Mesenchymal stem cell (in vitro differentiated cells and primary cell): ENCODE measurements around the gene TICAM1.

Experiments used
- DNase-seq: peaks from one replicate; pipeline ENCODE4 v3.0.0-alpha.2; 2013
- H2AFZ ChIP-seq: one replicate; pipeline ENCODE4 v1.6.1; 2013; ENCODE audit warnings: low read depth, mild to moderate bottlenecking, control low read depth, inconsistent platforms, low read length, moderate library complexity
- H2AK5ac ChIP-seq: 2 replicates; pipeline ENCODE4 v1.6.1; 2013; ENCODE audit warnings: low read length, moderate library complexity, mild to moderate bottlenecking, inconsistent platforms; ENCODE audit not compliant: severe bottlenecking
- H2BK120ac ChIP-seq: one replicate; pipeline ENCODE4 v1.6.1; 2013; ENCODE audit warnings: low read depth, mild to moderate bottlenecking, inconsistent platforms, low read length, moderate library complexity
- H2BK12ac ChIP-seq, 2 experiments: one replicate each; pipeline ENCODE4 v1.6.1; 2013; ENCODE audit warnings: inconsistent platforms in 2 of 2, low read length in 2 of 2, mild to moderate bottlenecking in 2 of 2, moderate library complexity in 2 of 2, control low read depth in 1 of 2
- H2BK15ac ChIP-seq: one replicate; pipeline ENCODE4 v1.6.1; 2013; ENCODE audit warnings: mild to moderate bottlenecking, low read depth, inconsistent platforms; ENCODE audit not compliant: poor library complexity, severe bottlenecking
- H2BK5ac ChIP-seq: 2 replicates; pipeline ENCODE4 v1.6.1; 2013; ENCODE audit warnings: low read depth, mild to moderate bottlenecking, low read length, control low read depth, inconsistent platforms; ENCODE audit not compliant: poor library complexity, severe bottlenecking
- H3K14ac ChIP-seq, 2 experiments: one replicate each; pipeline ENCODE4 v1.6.1; 2013; ENCODE audit warnings: inconsistent platforms in 2 of 2, low read length in 2 of 2, control low read depth in 1 of 2, mild to moderate bottlenecking in 1 of 2, moderate library complexity in 1 of 2
- H3K18ac ChIP-seq, 2 experiments: one replicate each; pipeline ENCODE4 v1.6.1; 2013; ENCODE audit warnings: inconsistent platforms in 2 of 2, low read length in 2 of 2, control low read depth in 1 of 2, low read depth in 1 of 2, mild to moderate bottlenecking in 1 of 2
- H3K23ac ChIP-seq, 2 experiments: one replicate each; pipeline ENCODE4 v1.6.1; 2013; ENCODE audit warnings: inconsistent platforms in 2 of 2, low read length in 2 of 2, mild to moderate bottlenecking in 2 of 2, moderate library complexity in 2 of 2, control low read depth in 1 of 2
- H3K27ac ChIP-seq: 2 replicates; pipeline ENCODE4 v1.5.1; 2013; ENCODE audit warnings: mild to moderate bottlenecking, moderate library complexity, low read length, control low read depth, inconsistent platforms; ENCODE audit not compliant: poor library complexity, severe bottlenecking
- H3K27me3 ChIP-seq, 2 experiments: 2 replicates each; pipeline versions ENCODE4 v1.6.1 to v1.7.0; 2013; ENCODE audit warnings: low read length in 2 of 2, mild to moderate bottlenecking in 2 of 2, moderate library complexity in 2 of 2, control low read depth in 1 of 2, inconsistent platforms in 1 of 2; ENCODE audit not compliant: control insufficient read depth in 1 of 2, insufficient read depth in 1 of 2
- H3K36me3 ChIP-seq, 2 experiments: 2 replicates each; pipeline versions ENCODE4 v1.6.1 to v1.7.0; 2013; ENCODE audit warnings: low read length in 2 of 2, control low read depth in 1 of 2, inconsistent platforms in 1 of 2, low read depth in 1 of 2, mild to moderate bottlenecking in 1 of 2; ENCODE audit not compliant: insufficient read depth in 2 of 2, control insufficient read depth in 1 of 2
- H3K4ac ChIP-seq, 2 experiments: one replicate each; pipeline ENCODE4 v1.6.1; 2013; ENCODE audit warnings: inconsistent platforms in 2 of 2, low read length in 2 of 2, mild to moderate bottlenecking in 2 of 2, moderate library complexity in 2 of 2, control low read depth in 1 of 2, low read depth in 1 of 2
- H3K4me1 ChIP-seq: 2 replicates; pipeline ENCODE4 v1.6.1; 2013; ENCODE audit warnings: low read depth, low read length, control low read depth; ENCODE audit not compliant: control insufficient read depth, insufficient read depth
- H3K4me2 ChIP-seq: 2 replicates; pipeline ENCODE4 v1.6.1; 2013; ENCODE audit warnings: low read length, mild to moderate bottlenecking, inconsistent platforms; ENCODE audit not compliant: poor library complexity, severe bottlenecking
- H3K4me3 ChIP-seq, 2 experiments: 2 replicates each; pipeline versions ENCODE4 v1.5.1 to v1.7.0; 2013; ENCODE audit warnings: low read length in 2 of 2, mild to moderate bottlenecking in 2 of 2, control low read depth in 1 of 2, low read depth in 1 of 2; ENCODE audit not compliant: insufficient read depth in 1 of 2
- H3K79me1 ChIP-seq: replicated peaks from 2 replicates; pipeline ENCODE4 v1.6.1; 2013; ENCODE audit warnings: mild to moderate bottlenecking, control low read depth, low read length, inconsistent platforms; ENCODE audit not compliant: poor library complexity, severe bottlenecking
- H3K9ac ChIP-seq: 2 replicates; pipeline ENCODE4 v1.7.0; 2013; ENCODE audit warnings: mild to moderate bottlenecking, low read length, moderate library complexity
- H3K9me3 ChIP-seq: 2 replicates; pipeline ENCODE4 v1.7.0; 2013; ENCODE audit warnings: mild to moderate bottlenecking, low read length; ENCODE audit not compliant: control insufficient read depth
- H4K8ac ChIP-seq: one replicate; pipeline ENCODE4 v1.6.1; 2013; ENCODE audit warnings: inconsistent platforms, mild to moderate bottlenecking, low read length, moderate library complexity
- H4K91ac ChIP-seq: one replicate; pipeline ENCODE4 v1.6.1; 2013; ENCODE audit warnings: mild to moderate bottlenecking, low read length, inconsistent platforms
- WGBS: methylation state at CpG from one replicate; pipeline ENCODE4 v1.1.7; 2013; ENCODE audit warnings: mixed read lengths; 5-methylcytosine and 5-hydroxymethylcytosine counted together

The TICAM1 gene

DNA sequence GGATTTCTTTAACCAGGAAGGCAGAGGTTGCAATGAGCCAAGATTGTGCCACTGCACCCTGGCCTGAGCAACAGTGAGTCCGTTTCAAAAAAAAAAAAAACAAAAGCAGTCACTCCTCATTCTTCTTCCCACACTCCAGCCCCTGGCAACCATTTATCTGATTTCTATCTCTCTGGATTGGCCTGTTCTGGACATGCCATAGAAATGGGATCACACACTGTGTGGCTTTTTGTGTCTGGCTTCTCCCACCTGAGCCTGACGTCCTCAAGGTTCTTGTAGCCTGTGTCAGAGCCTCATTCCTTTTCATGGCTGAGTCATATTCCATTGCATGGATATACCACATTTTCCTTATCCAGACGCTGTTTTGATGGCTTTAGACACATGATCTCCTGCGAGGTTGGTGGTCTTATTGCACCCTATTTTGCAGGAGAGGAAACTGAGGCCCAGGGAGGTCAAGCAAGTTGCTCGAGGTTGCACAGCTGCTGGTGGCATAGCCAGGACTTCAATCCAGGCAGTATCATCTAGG is 55.8 kb downstream of the TICAM1 start:
- Histone ChIP-seq H2AFZ (no peak overlapping the region), H4K91ac (no peak overlapping the region), H3K4me2 (no peak overlapping the region), H3K79me1 (no peaks in the 10 kb centered on the region), H2BK15ac (no peak overlapping the region), H3K27ac (no peak overlapping the region), H2BK120ac (no peak overlapping the region), H3K9me3 (peaks cover under 1% of the 10 kb centered on the region), H2AK5ac (no peak overlapping the region), H3K36me3 (no peaks in the 10 kb centered on the region), H3K4ac (no peak overlapping the region), H3K27me3 (peaks cover 21 to 39% of the 10 kb centered on the region in 2 experiments), H3K18ac (no peak overlapping the region), H2BK12ac (no peak overlapping the region), H3K9ac (no peak overlapping the region), H2BK5ac (no peak overlapping the region), H3K23ac (no peak overlapping the region), H3K4me1 (no peaks in the 10 kb centered on the region), H4K8ac (no peak overlapping the region), H3K4me3 (no peak overlapping the region), H3K14ac (no peak overlapping the region)
- DNase-seq = no peak
- 57% methylated on average over 5 of the region's 5 CpGs for WGBS

DNA sequence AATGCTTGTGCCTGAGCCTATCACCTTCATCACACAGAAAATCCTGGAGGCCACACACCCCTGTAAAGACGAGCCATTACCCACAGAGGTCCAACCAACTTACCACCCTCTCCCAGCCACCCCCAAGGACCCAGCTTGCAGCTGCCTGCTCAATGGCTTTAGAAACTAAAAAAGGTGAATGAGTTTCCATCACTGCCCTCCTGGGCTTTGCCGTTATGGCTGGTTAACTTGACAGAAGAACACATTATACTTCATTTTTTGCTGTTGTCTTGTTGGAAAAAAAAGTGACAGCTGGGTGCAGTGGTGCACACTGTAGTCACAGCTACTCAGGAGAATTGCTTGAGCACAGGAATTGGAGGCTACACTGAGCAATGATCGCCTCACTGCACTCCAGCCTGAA is 57.4 kb downstream of the TICAM1 start:
- 69% methylated on average over 3 of the region's 3 CpGs for WGBS
- no peak overlapping the region for H2BK120ac ChIP-seq
- H2BK15ac ChIP-seq = no peak overlapping the region

DNA sequence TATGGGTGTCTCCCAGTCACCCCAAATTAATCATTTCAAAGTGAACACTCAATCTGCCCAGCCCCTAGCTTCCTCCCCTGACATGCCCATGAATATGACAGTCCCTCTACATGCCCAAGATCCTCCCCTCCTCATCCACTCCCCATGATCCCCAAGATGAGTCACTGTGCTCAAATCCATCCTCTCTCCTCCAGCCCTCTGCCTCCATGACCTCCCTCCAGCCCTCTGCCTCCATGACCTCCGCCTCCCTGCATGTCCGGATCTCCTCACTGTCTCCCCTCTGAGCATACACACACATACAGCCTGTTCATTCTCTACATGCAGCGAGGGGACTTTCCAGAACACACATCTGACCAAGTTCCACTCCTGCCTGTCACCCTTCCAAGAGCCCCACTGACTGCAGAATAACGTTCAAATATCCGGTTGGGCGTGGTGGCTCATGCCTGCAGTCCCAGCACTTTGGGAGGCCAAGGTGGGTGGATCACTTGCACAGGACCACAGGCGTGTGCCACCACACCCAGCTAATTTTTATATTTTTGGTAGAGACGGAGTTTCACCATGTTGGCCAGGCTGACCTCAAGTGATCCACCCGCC is 58.4 kb downstream of the TICAM1 start:
- no peak for DNase-seq
- H3K4me3 ChIP-seq = no peak overlapping the region
- 70% methylated on average over 9 of the region's 9 CpGs for WGBS
- H2AK5ac ChIP-seq = no peak overlapping the region
- no peak overlapping the region for H3K4me2 ChIP-seq
- H2BK5ac ChIP-seq = no peak overlapping the region
- H3K27ac ChIP-seq = no peak overlapping the region
- H4K8ac ChIP-seq = no peak overlapping the region
- no peak overlapping the region for H2BK120ac ChIP-seq
- no peaks in the 10 kb centered on the region for H3K9me3 ChIP-seq
- H3K27me3 ChIP-seq = peaks cover 21 to 39% of the 10 kb centered on the region in 2 experiments
- no peaks in the 10 kb centered on the region for H3K79me1 ChIP-seq
- H2BK15ac ChIP-seq = no peak overlapping the region
- H3K36me3 ChIP-seq = no peaks in the 10 kb centered on the region
- no peak overlapping the region for H2BK12ac ChIP-seq
- no peak overlapping the region for H2AFZ ChIP-seq
- H3K23ac ChIP-seq = no peak overlapping the region
- H3K14ac ChIP-seq = no peak overlapping the region
- H3K9ac ChIP-seq = no peak overlapping the region
- no peak overlapping the region for H3K18ac ChIP-seq
- no peak overlapping the region for H4K91ac ChIP-seq
- H3K4ac ChIP-seq = no peak overlapping the region
- no peaks in the 10 kb centered on the region for H3K4me1 ChIP-seq

More for the DNA sequence above, 57.4 kb downstream of the TICAM1 start:
- H2BK5ac ChIP-seq = no peak overlapping the region
- H3K27me3 ChIP-seq = peaks cover 21 to 39% of the 10 kb centered on the region in 2 experiments
- H3K14ac ChIP-seq = no peak overlapping the region
- H3K4me3 ChIP-seq = no peak overlapping the region
- H2AFZ ChIP-seq = no peak overlapping the region
- no peak overlapping the region for H3K18ac ChIP-seq
- no peak overlapping the region for H3K4ac ChIP-seq
- no peaks in the 10 kb centered on the region for H3K36me3 ChIP-seq
- DNase-seq = no peak
- H3K4me2 ChIP-seq = no peak overlapping the region
- no peaks in the 10 kb centered on the region for H3K79me1 ChIP-seq
- no peak overlapping the region for H4K91ac ChIP-seq
- no peak overlapping the region for H2AK5ac ChIP-seq
- H4K8ac ChIP-seq = no peak overlapping the region
- no peak overlapping the region for H3K27ac ChIP-seq
- H3K9ac ChIP-seq = no peak overlapping the region
- no peaks in the 10 kb centered on the region for H3K4me1 ChIP-seq
- no peak overlapping the region for H3K23ac ChIP-seq
- H2BK12ac ChIP-seq = no peak overlapping the region
- no peaks in the 10 kb centered on the region for H3K9me3 ChIP-seq

DNA sequence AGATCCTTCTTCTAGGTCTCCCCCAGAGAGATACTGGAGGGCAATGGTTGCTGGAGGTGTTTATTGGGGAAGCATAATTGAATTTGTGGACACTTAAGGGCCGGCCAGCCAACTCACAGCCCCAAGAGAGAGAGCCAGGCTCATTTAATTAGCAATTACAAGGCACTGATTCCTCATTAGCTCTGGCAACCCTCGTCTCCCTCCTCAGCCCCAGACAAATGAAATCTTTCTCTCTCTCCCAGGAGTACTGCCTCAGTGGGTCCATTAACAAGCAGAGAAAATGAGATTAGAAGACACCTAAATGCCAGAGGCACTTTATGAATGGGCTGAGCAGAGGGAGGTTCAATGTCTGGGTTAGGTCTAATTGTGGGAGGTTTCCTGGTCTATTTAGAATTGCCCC is 58.9 kb downstream of the TICAM1 start:
- no peak overlapping the region for H2BK15ac ChIP-seq
- no peak overlapping the region for H4K8ac ChIP-seq
- H3K36me3 ChIP-seq = no peaks in the 10 kb centered on the region
- H3K27me3 ChIP-seq = peaks cover 21 to 37% of the 10 kb centered on the region in 2 experiments
- no peak overlapping the region for H3K4me3 ChIP-seq
- H2AK5ac ChIP-seq = no peak overlapping the region
- H2BK12ac ChIP-seq = no peak overlapping the region
- H2AFZ ChIP-seq = no peak overlapping the region
- DNase-seq = no peak
- H3K23ac ChIP-seq = no peak overlapping the region
- no peak overlapping the region for H4K91ac ChIP-seq
- H3K4ac ChIP-seq = no peak overlapping the region
- no peaks in the 10 kb centered on the region for H3K4me1 ChIP-seq
- no peak overlapping the region for H3K18ac ChIP-seq
- H3K9me3 ChIP-seq = no peaks in the 10 kb centered on the region
- H3K9ac ChIP-seq = no peak overlapping the region
- no peak overlapping the region for H2BK120ac ChIP-seq
- H3K27ac ChIP-seq = no peak overlapping the region
- no peak overlapping the region for H2BK5ac ChIP-seq
- H3K14ac ChIP-seq = no peak overlapping the region
- H3K79me1 ChIP-seq = no peaks in the 10 kb centered on the region
- WGBS = 13% methylated on average over 1 of the region's 2 CpGs
- H3K4me2 ChIP-seq = no peak overlapping the region
